Stimulated activated CD8-positive, alpha-beta memory T cell treated with anti-CD3 and anti-CD28 coated beads, Interleukin-4, amount 100 ng/mL, for 24 hours (primary cell): Measurements from ENCODE around the gene CLEC12A.

ENCODE experiments used
- DNase-seq: peaks from one replicate; pipeline ENCODE4 v3.0.0-alpha.2; 2020; ENCODE audit warnings: low read depth

The CLEC12A gene

GRCh38 chr12:10033783-10034545 lies 62.8 kb downstream of the CLEC12A start:
- no peak for DNase-seq
